Transverse colon (tissue), 3 donors: Measurements from ENCODE around the gene FBXL15.
A peak's percentile ranks its signal among the peaks of the same experiment; 100 is the strongest.

Source experiments
- CTCF ChIP-seq, 5 experiments: fragments of 200-600 bp in 3 of 5; fragments of 450-650 bp in 2 of 5; sonication (generic) in 3 of 5; IDR thresholded peaks; 1 replicate in 2 of 5; 2 replicates in 3 of 5; pipeline ENCODE4 v1.5.1; 2016 to 2017; ENCODE audit warnings: antibody characterized with exemption in 5 of 5, inconsistent platforms in 3 of 5, mild to moderate bottlenecking in 2 of 5, moderate library complexity in 1 of 5
- EP300 ChIP-seq: sonication (generic); formaldehyde crosslinking; IDR thresholded peaks from one replicate; pipeline ENCODE4 v1.6.1; 2017; ENCODE audit warnings: antibody characterized with exemption, low read depth

- TF ChIP-seq EP300 (no peak), CTCF (IDR thresholded peaks at IDR 0.05) (peak; percentile 69 to 83 (median 77))
Measured at GRCh38 chr10:102422545-102423129, 2.0 kb downstream of the FBXL15 start.
